Activated naive CD8-positive, alpha-beta T cell treated with anti-CD3 and anti-CD28 coated beads, Interleukin-2, amount 10 ng/mL, durations not matched to agents 7 days and 5 days (primary cell): ENCODE measurements around the gene NHSL2. TPM values are rescaled to one million over a fixed set of nuclear protein-coding genes. Genes with fewer than 3 reads are reported as not detected.

Experiments used
- ATAC-seq: fragments of 150-1000 bp; cut with Tn5 transposase; one replicate; pipeline ENCODE4 v1.10.0; 2021; ENCODE audit warnings: low read depth, moderate library complexity
- POLR2A ChIA-PET: fragments of 350-600 bp; sonication (Branson Sonifier 250); formaldehyde crosslinking; loops from one replicate; lab custom pipeline; 2021; ENCODE audit warnings: antibody characterized with exemption; lab: Charles Lee
- DNase-seq: peaks from one replicate; pipeline ENCODE4 v3.0.0; 2021
- H3K27ac Mint-ChIP-seq: one replicate; pipeline ENCODE4 v1.8.0; 2022; ENCODE audit warnings: mild to moderate bottlenecking, mixed read lengths
- H3K27me3 Mint-ChIP-seq: one replicate; pipeline ENCODE4 v1.8.0; 2022; ENCODE audit warnings: mild to moderate bottlenecking, moderate library complexity, mixed read lengths
- H3K36me3 Mint-ChIP-seq: one replicate; pipeline ENCODE4 v1.8.0; 2021; ENCODE audit warnings: mild to moderate bottlenecking, mixed read lengths
- H3K4me1 Mint-ChIP-seq: one replicate; pipeline ENCODE4 v1.8.0; 2021; ENCODE audit warnings: mixed read lengths
- H3K4me3 Mint-ChIP-seq: one replicate; pipeline ENCODE4 v1.8.0; 2022; ENCODE audit warnings: mild to moderate bottlenecking, moderate library complexity, mixed read lengths
- H3K9me3 Mint-ChIP-seq: one replicate; pipeline ENCODE4 v1.8.0; 2021; ENCODE audit warnings: mixed read lengths
- total RNA-seq, 2 experiments: library from RNA; stranded (reverse); gene quantifications; one replicate each; pipeline ENCODE4 v1.2.3, GENCODE V29; 2021

NHSL2 gene
- total RNA-seq, 2 experiments from 2014 or later: 1.6 TPM

GRCh38 chrX:71910986-71911730 is 513 bp downstream of the NHSL2 start:
- H3K9me3 Mint-ChIP-seq: no peaks in the 10 kb centered on the region
- H3K27ac Mint-ChIP-seq: no peak overlapping the region
- H3K4me1 Mint-ChIP-seq: no peaks in the 10 kb centered on the region
- no peaks in the 10 kb centered on the region for H3K36me3 Mint-ChIP-seq
- H3K27me3 Mint-ChIP-seq: peaks cover 47% of the 10 kb centered on the region
- peak overlapping the region; percentile 30 for H3K4me3 Mint-ChIP-seq
- ATAC-seq: peak; percentile 78
- POLR2A ChIA-PET: no interaction called here
- peak; percentile 44 for DNase-seq

GRCh38 chrX:71911731-71912050 is 1.0 kb downstream of the NHSL2 start:
- H3K9me3 Mint-ChIP-seq: no peaks in the 10 kb centered on the region
- no peak overlapping the region for H3K27ac Mint-ChIP-seq
- ATAC-seq (no peak), DNase-seq (no peak)
- peak overlapping the region; percentile 30 for H3K4me3 Mint-ChIP-seq
- no peaks in the 10 kb centered on the region for H3K4me1 Mint-ChIP-seq
- POLR2A ChIA-PET: no interaction called here
- H3K36me3 Mint-ChIP-seq: no peaks in the 10 kb centered on the region
- peaks cover 47% of the 10 kb centered on the region for H3K27me3 Mint-ChIP-seq

- no peak overlapping the region for H3K4me3 Mint-ChIP-seq
These were observed 1.5 kb downstream of the NHSL2 start for GRCh38 chrX:71912156-71912555.

GRCh38 chrX:71913156-71913950 is 2.7 kb downstream of the NHSL2 start:
- POLR2A ChIA-PET: no interaction called here
- Mint-ChIP-seq H3K27me3 (peaks cover 42% of the 10 kb centered on the region), H3K36me3 (no peaks in the 10 kb centered on the region), H3K4me3 (no peak overlapping the region), H3K9me3 (no peaks in the 10 kb centered on the region), H3K27ac (no peak overlapping the region), H3K4me1 (no peaks in the 10 kb centered on the region)
- DNase-seq (no peak), ATAC-seq (no peak)

More at GRCh38 chrX:71912156-71912555, 1.5 kb downstream of the NHSL2 start:
- Mint-ChIP-seq H3K36me3 (no peaks in the 10 kb centered on the region), H3K27ac (no peak overlapping the region), H3K27me3 (peaks cover 46% of the 10 kb centered on the region), H3K9me3 (no peaks in the 10 kb centered on the region), H3K4me1 (no peaks in the 10 kb centered on the region)
- DNase-seq: no peak
- ATAC-seq: no peak
- POLR2A ChIA-PET: no interaction called here

GRCh38 chrX:71917621-71918343 is 7.1 kb downstream of the NHSL2 start:
- Mint-ChIP-seq H3K4me3 (no peak overlapping the region), H3K4me1 (no peaks in the 10 kb centered on the region), H3K9me3 (no peaks in the 10 kb centered on the region), H3K36me3 (no peaks in the 10 kb centered on the region), H3K27me3 (peaks cover 12% of the 10 kb centered on the region), H3K27ac (no peak overlapping the region)
- DNase-seq (no peak), ATAC-seq (no peak)
- POLR2A ChIA-PET: no interaction called here

- Mint-ChIP-seq H3K4me3 (no peak overlapping the region), H3K9me3 (no peaks in the 10 kb centered on the region), H3K4me1 (no peaks in the 10 kb centered on the region), H3K27ac (no peak overlapping the region), H3K27me3 (peaks cover 3% of the 10 kb centered on the region), H3K36me3 (no peaks in the 10 kb centered on the region)
- POLR2A ChIA-PET: no interaction called here
- no peak for ATAC-seq
- DNase-seq: no peak
These were observed 8.8 kb downstream of the NHSL2 start for GRCh38 chrX:71919431-71919830.

GRCh38 chrX:71919886-71920285 is 9.2 kb downstream of the NHSL2 start:
- H3K4me3 Mint-ChIP-seq: no peak overlapping the region
- DNase-seq (no peak), ATAC-seq (no peak)
- H3K27me3 Mint-ChIP-seq: peaks cover 3% of the 10 kb centered on the region
- no peak overlapping the region for H3K27ac Mint-ChIP-seq
- H3K36me3 Mint-ChIP-seq: no peaks in the 10 kb centered on the region
- H3K9me3 Mint-ChIP-seq: no peaks in the 10 kb centered on the region
- POLR2A ChIA-PET: no interaction called here
- no peaks in the 10 kb centered on the region for H3K4me1 Mint-ChIP-seq

- H3K4me1 Mint-ChIP-seq: no peaks in the 10 kb centered on the region
- no peak overlapping the region for H3K4me3 Mint-ChIP-seq
- DNase-seq (no peak), ATAC-seq (no peak)
- no peaks in the 10 kb centered on the region for H3K9me3 Mint-ChIP-seq
- POLR2A ChIA-PET: no interaction called here
- no peaks in the 10 kb centered on the region for H3K27me3 Mint-ChIP-seq
- no peak overlapping the region for H3K27ac Mint-ChIP-seq
- no peaks in the 10 kb centered on the region for H3K36me3 Mint-ChIP-seq
These were observed 12.0 kb downstream of the NHSL2 start for GRCh38 chrX:71922686-71923085.

GRCh38 chrX:71923516-71923915 is 12.9 kb downstream of the NHSL2 start:
- H3K9me3 Mint-ChIP-seq: no peaks in the 10 kb centered on the region
- H3K4me1 Mint-ChIP-seq: no peaks in the 10 kb centered on the region
- POLR2A ChIA-PET: no interaction called here
- no peaks in the 10 kb centered on the region for H3K36me3 Mint-ChIP-seq
- ATAC-seq (no peak), DNase-seq (no peak)
- no peaks in the 10 kb centered on the region for H3K27me3 Mint-ChIP-seq
- H3K4me3 Mint-ChIP-seq: no peak overlapping the region
- no peak overlapping the region for H3K27ac Mint-ChIP-seq

- no peaks in the 10 kb centered on the region for H3K36me3 Mint-ChIP-seq
- ATAC-seq (no peak), DNase-seq (no peak)
- H3K4me1 Mint-ChIP-seq: no peaks in the 10 kb centered on the region
- no peaks in the 10 kb centered on the region for H3K9me3 Mint-ChIP-seq
- H3K4me3 Mint-ChIP-seq: no peak overlapping the region
- no peaks in the 10 kb centered on the region for H3K27me3 Mint-ChIP-seq
- POLR2A ChIA-PET: no interaction called here
- H3K27ac Mint-ChIP-seq: no peak overlapping the region
These were observed 16.4 kb downstream of the NHSL2 start for GRCh38 chrX:71927040-71927439.

GRCh38 chrX:71928856-71929255 is 18.2 kb downstream of the NHSL2 start:
- peaks cover 2% of the 10 kb centered on the region for H3K27me3 Mint-ChIP-seq
- ATAC-seq: no peak
- no peaks in the 10 kb centered on the region for H3K36me3 Mint-ChIP-seq
- no peak overlapping the region for H3K4me3 Mint-ChIP-seq
- H3K9me3 Mint-ChIP-seq: no peaks in the 10 kb centered on the region
- no peaks in the 10 kb centered on the region for H3K4me1 Mint-ChIP-seq
- POLR2A ChIA-PET: no interaction called here
- H3K27ac Mint-ChIP-seq: no peak overlapping the region
- DNase-seq: no peak

GRCh38 chrX:71930298-71930697 is 19.7 kb downstream of the NHSL2 start:
- Mint-ChIP-seq H3K27me3 (peaks cover 2% of the 10 kb centered on the region), H3K36me3 (no peaks in the 10 kb centered on the region), H3K4me3 (no peak overlapping the region), H3K27ac (no peak overlapping the region), H3K9me3 (no peaks in the 10 kb centered on the region), H3K4me1 (no peaks in the 10 kb centered on the region)
- ATAC-seq (no peak), DNase-seq (no peak)
- POLR2A ChIA-PET: no interaction called here

GRCh38 chrX:71935476-71935875 is 24.8 kb downstream of the NHSL2 start:
- POLR2A ChIA-PET: no interaction called here
- ATAC-seq: no peak
- no peak overlapping the region for H3K27ac Mint-ChIP-seq
- H3K4me3 Mint-ChIP-seq: no peak overlapping the region
- no peaks in the 10 kb centered on the region for H3K4me1 Mint-ChIP-seq
- H3K9me3 Mint-ChIP-seq: no peaks in the 10 kb centered on the region
- no peaks in the 10 kb centered on the region for H3K36me3 Mint-ChIP-seq
- peaks cover 2% of the 10 kb centered on the region for H3K27me3 Mint-ChIP-seq
- no peak for DNase-seq
